K562 (cell line): Measurements from ENCODE around the gene LDB1. TPM values are rescaled to one million over a fixed set of nuclear protein-coding genes. Genes with fewer than 3 reads are reported as not detected.

Experiments
- C11orf30 ChIP-seq: fragments of 450-650 bp; IDR thresholded peaks from 2 replicates; pipeline ENCODE4 v1.6.1; 2016; ENCODE audit warnings: low read depth, mild to moderate bottlenecking
- COPS2 ChIP-seq: fragments of 450-650 bp; conservative IDR thresholded peaks from 2 replicates; pipeline ENCODE4 v1.6.1; 2016; ENCODE audit warnings: mild to moderate bottlenecking, moderate library complexity
- DIDO1 ChIP-seq: fragments of 450-650 bp; IDR thresholded peaks from 2 replicates; pipeline ENCODE4 v1.6.1; 2016; ENCODE audit warnings: low read depth, missing biosample characterization, missing genetic modification characterization
- ELF1 ChIP-seq: fragments of 200-800 bp; sonication (Bioruptor generic); IDR thresholded peaks from 2 replicates; pipeline ENCODE4 v1.6.1; 2016; ENCODE audit warnings: missing genetic modification characterization, missing compliant biosample characterization
- FOXK1 ChIP-seq: sonication (generic); formaldehyde crosslinking; IDR thresholded peaks from 2 replicates; pipeline ENCODE4 v1.8.0; 2022; ENCODE audit warnings: missing genetic modification reagents, mild to moderate bottlenecking, borderline replicate concordance
- IFI16 ChIP-seq: fragments of 250-450 bp; sonication (Bioruptor Pico); IDR thresholded peaks from 2 replicates; pipeline ENCODE4 v2.1.2; 2022; ENCODE audit warnings: mild to moderate bottlenecking, inconsistent platforms
- KLF16 ChIP-seq: IDR thresholded peaks from 2 replicates; pipeline ENCODE4 v1.6.1; 2016; ENCODE audit warnings: antibody characterized with exemption
- LCOR ChIP-seq: sonication (generic); formaldehyde crosslinking; IDR thresholded peaks from 2 replicates; pipeline ENCODE4 v1.8.0; 2022; ENCODE audit warnings: mild to moderate bottlenecking, missing genetic modification reagents
- NFIC ChIP-seq: fragments of 450-650 bp; IDR thresholded peaks from 2 replicates; pipeline ENCODE4 v1.6.1; 2017; ENCODE audit warnings: mild to moderate bottlenecking, inconsistent platforms
- NR4A1 ChIP-seq, 2 experiments: fragments of 250-450 bp in 1 of 2; fragments of 450-650 bp in 1 of 2; sonication (Bioruptor Pico) in 1 of 2; IDR thresholded peaks; 2 replicates each; pipeline versions ENCODE4 v1.4.0 to v1.6.1; 2016 to 2020; ENCODE audit warnings: mild to moderate bottlenecking in 2 of 2, missing compliant biosample characterization in 1 of 2, missing genetic modification characterization in 1 of 2, moderate library complexity in 1 of 2
- PTRF ChIP-seq: fragments of 450-650 bp; IDR thresholded peaks from 2 replicates; pipeline ENCODE4 v1.6.1; 2016; ENCODE audit warnings: mild to moderate bottlenecking, missing genetic modification characterization, missing compliant biosample characterization
- RBBP5 ChIP-seq: fragments of 200-600 bp; sonication (generic); IDR thresholded peaks from 2 replicates; pipeline ENCODE4 v1.6.1; 2012; ENCODE audit warnings: borderline replicate concordance, mild to moderate bottlenecking, low read length, control low read depth, inconsistent platforms; ENCODE audit not compliant: insufficient read depth, poor library complexity, severe bottlenecking
- SAP30 ChIP-seq: fragments of 200-600 bp; sonication (generic); IDR thresholded peaks from 2 replicates; pipeline ENCODE4 v1.6.1; 2012; ENCODE audit warnings: borderline replicate concordance, low read depth, mild to moderate bottlenecking, moderate library complexity, low read length, control low read depth, inconsistent platforms; ENCODE audit not compliant: insufficient read depth, poor library complexity, severe bottlenecking
- SMARCC2 ChIP-seq: fragments of 450-650 bp; IDR thresholded peaks from 2 replicates; pipeline ENCODE4 v1.6.1; 2017; ENCODE audit warnings: antibody characterized with exemption, moderate library complexity, mild to moderate bottlenecking, low read depth
- SMARCE1 ChIP-seq: fragments of 450-650 bp; IDR thresholded peaks from 2 replicates; pipeline ENCODE4 v1.7.1; 2016; ENCODE audit warnings: mild to moderate bottlenecking
- SMC3 ChIP-seq: conservative IDR thresholded peaks from 2 replicates; pipeline ENCODE4 v1.6.1; 2011; ENCODE audit warnings: low read depth, low read length, improper control_type of control experiment; ENCODE audit not compliant: insufficient read depth
- SNRNP70 ChIP-seq: fragments of 200-400 bp; formaldehyde crosslinking; optimal IDR thresholded peaks from 2 replicates; pipeline ENCODE3; 2017; ENCODE audit warnings: low read depth, low read length
- TEAD4 ChIP-seq, 2 experiments: sonication (generic) in 1 of 2; formaldehyde crosslinking in 1 of 2; IDR thresholded peaks; 2 replicates each; pipeline versions ENCODE4 v1.6.1 to v1.8.0; 2012 to 2022; ENCODE audit warnings: borderline replicate concordance in 1 of 2, inconsistent platforms in 1 of 2, low read length in 1 of 2, mild to moderate bottlenecking in 1 of 2, missing genetic modification reagents in 1 of 2
- ZC3H4 ChIP-seq: sonication (generic); formaldehyde crosslinking; IDR thresholded peaks from 2 replicates; pipeline ENCODE4 v1.9.0; 2021; ENCODE audit warnings: missing genetic modification reagents, borderline replicate concordance
- ZNF830 ChIP-seq: fragments of 250-450 bp; sonication (Bioruptor Pico); IDR thresholded peaks from 2 replicates; pipeline ENCODE4 v1.5.0; 2021; ENCODE audit warnings: mild to moderate bottlenecking
- polyA plus RNA-seq, 8 experiments: library from polyadenylated mRNA; depleted of rRNA in 4 of 8; stranded (reverse) in 5 of 8; unstranded in 3 of 8; fragments of >200 nt; fragmentation: Nextera tagmentation in 2 of 8; fragmentation: Illumina TruSeq in 1 of 8; extraction: Ambion mirVana in 2 of 8; extraction: Trizol in 1 of 8; gene quantifications; 2 replicates each; pipeline versions ENCODE4 v1.2.1 to v1.2.3, GENCODE V29; 2011 to 2014; ENCODE audit warnings: inconsistent platforms in 1 of 8, missing spikeins in 1 of 8
- total RNA-seq, 7 experiments: library from RNA; depleted of rRNA in 6 of 7; stranded (reverse); fragments of >200 nt in 6 of 7; fragmentation: Illumina TruSeq in 2 of 7; extraction: Trizol in 2 of 7; gene quantifications; 2 replicates each; pipeline versions ENCODE4 v1.2.1 to v1.2.3, GENCODE V29; 2011 to 2021; ENCODE audit warnings: low replicate concordance in 1 of 7
- TF ChIP-seq, protein P1 (sequence below): fragments of 450-650 bp; formaldehyde crosslinking; IDR thresholded peaks from 2 replicates; pipeline ENCODE4 v1.4.0; 2020; ENCODE audit warnings: mild to moderate bottlenecking, moderate library complexity
- TF ChIP-seq, protein P2 (sequence below): IDR thresholded peaks from 3 replicates; pipeline ENCODE4 v1.6.1; 2011; ENCODE audit warnings: borderline replicate concordance, mild to moderate bottlenecking, moderate library complexity; ENCODE audit not compliant: insufficient read length; ENCODE audit errors: extremely low read depth

The LDB1 gene
- total and polyA plus RNA-seq, 9 of the 15 experiments (the other 6 are each of a cell fraction or from before 2014, with no cell fraction given): 1.9 to 137 (median 105) TPM

DNA sequence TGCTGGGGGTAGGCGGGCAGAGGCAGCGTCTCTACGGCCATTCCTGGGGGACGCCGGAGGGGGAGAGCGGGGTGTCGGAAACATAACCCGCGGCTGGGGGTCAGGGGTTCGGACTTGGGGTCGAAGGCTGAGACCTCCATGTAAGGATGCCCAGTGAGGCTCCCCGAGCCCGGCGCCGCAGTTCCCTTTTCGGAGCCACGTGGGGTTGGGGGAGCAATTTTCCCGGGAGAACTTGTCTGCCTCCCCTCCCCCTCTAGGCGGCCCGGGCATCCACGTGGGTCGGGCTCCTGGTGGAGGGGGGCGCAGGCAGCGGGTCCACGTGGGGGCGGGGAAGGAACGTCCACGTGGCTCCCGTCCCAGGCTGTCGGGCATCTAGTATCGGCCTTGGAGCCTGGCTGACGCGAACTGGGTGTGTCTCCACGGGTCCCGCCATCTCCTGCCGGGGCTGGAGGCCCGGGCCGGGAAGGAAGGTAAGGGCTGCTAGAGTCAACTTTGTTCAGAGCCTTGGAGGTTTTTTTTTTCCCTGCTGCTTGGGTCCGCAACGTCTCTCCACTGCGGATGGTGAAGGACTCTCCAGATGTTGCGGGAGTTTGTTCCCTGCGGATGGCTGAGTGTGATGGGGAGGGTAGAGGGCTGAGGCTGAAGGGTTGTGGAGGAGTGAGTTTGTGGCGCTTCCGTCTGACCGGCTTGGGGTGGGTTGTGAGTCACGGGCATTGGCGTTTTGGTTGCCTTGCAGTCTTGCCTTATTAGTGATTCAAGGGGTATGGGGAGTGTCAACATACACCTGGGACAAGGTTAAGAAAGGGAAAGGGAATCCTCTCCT is 13.4 kb upstream of the LDB1 start (continued):
- TF ChIP-seq COPS2: no peak
- peak; percentile 73 for TF ChIP-seq SAP30
- TF ChIP-seq NR4A1 (CRISPR knock-in tag; IDR thresholded peaks at IDR 0.05): no peak
- no peak for TF ChIP-seq NR4A1 (tag; IDR thresholded peaks at IDR 0.05)
- TF ChIP-seq LCOR (CRISPR knock-in tag): peak; percentile 16
- TF ChIP-seq, protein P1, sequence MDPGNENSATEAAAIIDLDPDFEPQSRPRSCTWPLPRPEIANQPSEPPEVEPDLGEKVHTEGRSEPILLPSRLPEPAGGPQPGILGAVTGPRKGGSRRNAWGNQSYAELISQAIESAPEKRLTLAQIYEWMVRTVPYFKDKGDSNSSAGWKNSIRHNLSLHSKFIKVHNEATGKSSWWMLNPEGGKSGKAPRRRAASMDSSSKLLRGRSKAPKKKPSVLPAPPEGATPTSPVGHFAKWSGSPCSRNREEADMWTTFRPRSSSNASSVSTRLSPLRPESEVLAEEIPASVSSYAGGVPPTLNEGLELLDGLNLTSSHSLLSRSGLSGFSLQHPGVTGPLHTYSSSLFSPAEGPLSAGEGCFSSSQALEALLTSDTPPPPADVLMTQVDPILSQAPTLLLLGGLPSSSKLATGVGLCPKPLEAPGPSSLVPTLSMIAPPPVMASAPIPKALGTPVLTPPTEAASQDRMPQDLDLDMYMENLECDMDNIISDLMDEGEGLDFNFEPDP: no peak
- TF ChIP-seq FOXK1 (CRISPR knock-in tag): no peak
- TF ChIP-seq ELF1: no peak
- no peak for TF ChIP-seq ZC3H4 (CRISPR knock-in tag)
- TF ChIP-seq ZNF830 (CRISPR knock-in tag): no peak
- no peak for TF ChIP-seq NFIC
- no peak for TF ChIP-seq RBBP5
- no peak for TF ChIP-seq TEAD4 (IDR thresholded peaks at IDR 0.05; ENCODE audit: low read length)
- TF ChIP-seq TEAD4 (CRISPR knock-in tag; IDR thresholded peaks at IDR 0.05; ENCODE audit: borderline replicate concordance): no peak
- TF ChIP-seq PTRF (tag): no peak
- TF ChIP-seq C11orf30: no peak
- TF ChIP-seq SNRNP70: no peak
- TF ChIP-seq, protein P2, sequence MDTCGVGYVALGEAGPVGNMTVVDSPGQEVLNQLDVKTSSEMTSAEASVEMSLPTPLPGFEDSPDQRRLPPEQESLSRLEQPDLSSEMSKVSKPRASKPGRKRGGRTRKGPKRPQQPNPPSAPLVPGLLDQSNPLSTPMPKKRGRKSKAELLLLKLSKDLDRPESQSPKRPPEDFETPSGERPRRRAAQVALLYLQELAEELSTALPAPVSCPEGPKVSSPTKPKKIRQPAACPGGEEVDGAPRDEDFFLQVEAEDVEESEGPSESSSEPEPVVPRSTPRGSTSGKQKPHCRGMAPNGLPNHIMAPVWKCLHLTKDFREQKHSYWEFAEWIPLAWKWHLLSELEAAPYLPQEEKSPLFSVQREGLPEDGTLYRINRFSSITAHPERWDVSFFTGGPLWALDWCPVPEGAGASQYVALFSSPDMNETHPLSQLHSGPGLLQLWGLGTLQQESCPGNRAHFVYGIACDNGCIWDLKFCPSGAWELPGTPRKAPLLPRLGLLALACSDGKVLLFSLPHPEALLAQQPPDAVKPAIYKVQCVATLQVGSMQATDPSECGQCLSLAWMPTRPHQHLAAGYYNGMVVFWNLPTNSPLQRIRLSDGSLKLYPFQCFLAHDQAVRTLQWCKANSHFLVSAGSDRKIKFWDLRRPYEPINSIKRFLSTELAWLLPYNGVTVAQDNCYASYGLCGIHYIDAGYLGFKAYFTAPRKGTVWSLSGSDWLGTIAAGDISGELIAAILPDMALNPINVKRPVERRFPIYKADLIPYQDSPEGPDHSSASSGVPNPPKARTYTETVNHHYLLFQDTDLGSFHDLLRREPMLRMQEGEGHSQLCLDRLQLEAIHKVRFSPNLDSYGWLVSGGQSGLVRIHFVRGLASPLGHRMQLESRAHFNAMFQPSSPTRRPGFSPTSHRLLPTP: no peak
- TF ChIP-seq KLF16: no peak
- no peak for TF ChIP-seq SMC3
- TF ChIP-seq IFI16 (CRISPR knock-in tag): no peak
- TF ChIP-seq SMARCE1: no peak
- no peak for TF ChIP-seq DIDO1
- TF ChIP-seq SMARCC2: no peak
